ENCODE measurements around the gene IMPACT. TPM values are rescaled to one million over a fixed set of nuclear protein-coding genes. Genes with fewer than 3 reads are reported as not detected.

The IMPACT gene
- total and polyA plus RNA-seq, 7 donors = 4.1 to 21.5 (median 14.1) TPM

DNA sequence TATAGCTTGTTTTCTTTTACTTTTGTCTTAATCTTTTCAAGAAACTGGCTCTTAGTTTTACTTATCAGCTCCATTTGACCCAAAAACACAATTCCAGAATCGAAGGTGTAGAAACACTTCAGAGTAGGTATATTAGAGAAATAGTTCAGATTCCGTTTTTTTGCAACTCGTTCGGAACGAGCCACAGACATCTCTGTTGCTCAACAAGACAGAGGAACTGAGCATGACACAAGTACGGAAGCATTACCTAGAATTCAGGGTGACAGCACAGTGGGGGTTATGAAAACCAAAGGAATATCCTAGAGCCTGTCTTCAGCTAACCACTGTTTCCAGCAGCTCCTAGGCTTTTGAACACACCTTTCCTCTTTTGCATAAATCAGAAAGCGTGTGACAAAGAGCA is 39.0 kb downstream of the IMPACT start:
- H3K4me1 ChIP-seq = no peaks in the 10 kb centered on the region
- H3K27ac ChIP-seq = no peak overlapping the region
- no peak for TF ChIP-seq CTCF (IDR thresholded peaks at IDR 0.05)
- H3K27me3 ChIP-seq (ENCODE audit: insufficient read depth in 3 of 3, low read length in 2 of 3) = no peaks in the 10 kb centered on the region
- no peaks in the 10 kb centered on the region for H3K9me3 ChIP-seq
- DNase-seq = no peak
- no peak for ATAC-seq
- intact Hi-C loops (cut with DNase I) = no loop called here
- H3K36me3 ChIP-seq (ENCODE audit: insufficient read depth in 1 of 2, low read depth in 1 of 2) = no peaks in the 10 kb centered on the region
- no peak overlapping the region for H3K4me3 ChIP-seq
- 87 to 92% (median 92%) methylated on average over 7 of the region's 7 CpGs for WGBS, 3 donors

GRCh38 chr18:24466771-24467170 is 40.3 kb downstream of the IMPACT start:
- 75 to 84% (median 81%) methylated on average over 2 of the region's 2 CpGs for WGBS, 3 donors
- no peak for DNase-seq
- no peak for ATAC-seq
- Histone ChIP-seq H3K4me1 (no peaks in the 10 kb centered on the region), H3K9me3 (no peaks in the 10 kb centered on the region), H3K36me3 (ENCODE audit: insufficient read depth in 1 of 2, low read depth in 1 of 2) (no peaks in the 10 kb centered on the region), H3K27ac (no peak overlapping the region), H3K4me3 (no peak overlapping the region), H3K27me3 (ENCODE audit: insufficient read depth in 3 of 3, low read length in 2 of 3) (no peaks in the 10 kb centered on the region)
- intact Hi-C loops (cut with DNase I) = no loop called here
- no peak for TF ChIP-seq CTCF (IDR thresholded peaks at IDR 0.05)

- TF ChIP-seq CTCF (IDR thresholded peaks at IDR 0.05) = no peak
- 50 to 66% (median 58%) methylated on average over 3 of the region's 3 CpGs for WGBS, 3 donors
- Histone ChIP-seq H3K27ac (no peak overlapping the region), H3K4me1 (no peaks in the 10 kb centered on the region), H3K4me3 (no peak overlapping the region), H3K27me3 (ENCODE audit: insufficient read depth in 3 of 3, low read length in 2 of 3) (no peaks in the 10 kb centered on the region), H3K9me3 (no peaks in the 10 kb centered on the region), H3K36me3 (ENCODE audit: insufficient read depth in 1 of 2, low read depth in 1 of 2) (no peaks in the 10 kb centered on the region)
- DNase-seq (no peak), ATAC-seq (no peak)
- intact Hi-C loops (cut with DNase I) = no loop called here
Observed at GRCh38 chr18:24470022-24470618, 43.6 kb downstream of the IMPACT start.

GRCh38 chr18:24470805-24471204 is 44.3 kb downstream of the IMPACT start:
- intact Hi-C loops (cut with DNase I) = no loop called here
- Histone ChIP-seq H3K27me3 (ENCODE audit: insufficient read depth in 3 of 3, low read length in 2 of 3) (no peaks in the 10 kb centered on the region), H3K9me3 (no peaks in the 10 kb centered on the region), H3K4me1 (no peaks in the 10 kb centered on the region), H3K36me3 (ENCODE audit: insufficient read depth in 1 of 2, low read depth in 1 of 2) (no peaks in the 10 kb centered on the region), H3K27ac (no peak overlapping the region), H3K4me3 (no peak overlapping the region)
- TF ChIP-seq CTCF (IDR thresholded peaks at IDR 0.05) = no peak
- no peak for ATAC-seq
- DNase-seq = no peak
- 92 to 94% (median 92%) methylated on average over 7 of the region's 7 CpGs for WGBS, 3 donors

DNA sequence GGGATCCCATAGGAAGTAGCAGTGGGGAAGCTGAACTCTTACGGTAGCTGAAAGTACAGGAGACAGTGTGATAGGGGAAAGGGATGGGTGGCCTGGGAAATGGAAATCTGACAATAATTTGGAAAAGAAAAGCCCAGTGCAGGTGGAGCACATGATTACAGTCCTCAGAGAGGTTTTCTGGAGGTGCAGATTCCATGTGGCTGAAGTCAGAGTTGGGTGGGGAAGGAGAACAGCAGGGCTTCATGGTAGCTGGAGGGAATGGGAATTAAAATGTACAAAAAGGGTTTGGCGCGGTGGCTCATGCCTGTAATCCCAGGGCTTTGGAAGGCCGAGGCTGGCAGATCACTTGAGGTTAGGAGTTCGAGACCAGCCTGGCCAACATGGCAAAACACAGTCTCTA is 46.1 kb downstream of the IMPACT start:
- Histone ChIP-seq H3K27ac (no peak overlapping the region), H3K4me3 (no peak overlapping the region), H3K4me1 (no peaks in the 10 kb centered on the region), H3K9me3 (no peaks in the 10 kb centered on the region), H3K27me3 (ENCODE audit: insufficient read depth in 3 of 3, low read length in 2 of 3) (no peaks in the 10 kb centered on the region), H3K36me3 (ENCODE audit: insufficient read depth in 1 of 2, low read depth in 1 of 2) (no peaks in the 10 kb centered on the region)
- TF ChIP-seq CTCF (IDR thresholded peaks at IDR 0.05) = no peak
- DNase-seq (no peak), ATAC-seq (no peak)
- intact Hi-C loops (cut with DNase I) = no loop called here
- WGBS, 3 donors = 76 to 87% (median 78%) methylated on average over 5 of the region's 5 CpGs

All from psoas muscle (tissue), 8 donors.